ENCODE measurements around the gene ARL15.
A peak's percentile ranks its signal among the peaks of the same experiment; 100 is the strongest.
"Not testable (repeated sequence)": the region's sequence is repeated elsewhere in the genome, so short reads cannot be mapped to it uniquely, and the experiment has no call there.

ARL15 gene

DNA sequence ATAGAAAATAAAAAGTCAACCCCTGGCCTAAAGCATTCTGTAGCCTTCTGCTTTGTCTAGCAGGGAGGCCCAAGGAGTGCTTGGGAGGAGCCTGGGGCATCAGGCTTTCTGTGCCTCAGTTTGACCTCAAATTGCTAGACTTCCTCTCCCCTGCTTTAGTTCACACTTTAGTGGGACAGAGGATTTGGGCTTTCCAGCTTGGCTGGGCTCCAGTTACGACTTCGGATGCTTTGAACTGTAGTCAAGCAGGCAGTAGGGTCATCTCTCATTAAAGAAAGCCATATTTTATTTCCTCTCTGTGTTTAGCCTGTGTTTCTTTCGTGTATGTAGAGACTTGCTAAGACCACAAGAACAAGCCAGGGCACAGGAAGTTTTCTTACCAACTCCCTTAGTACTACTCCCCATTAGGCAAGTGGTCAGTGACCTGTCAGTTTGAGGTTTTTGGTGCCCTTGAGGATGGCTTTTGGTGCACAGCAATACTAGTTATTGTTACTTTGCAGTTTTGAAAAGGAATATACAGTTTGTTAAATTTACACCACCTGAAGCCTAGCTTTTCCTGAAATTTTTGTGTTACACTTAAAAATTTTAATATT lies 415.2 kb downstream of the ARL15 start:
- no peak for DNase-seq (ENCODE audit: low read depth)
- no peak overlapping the region for H3K4me3 ChIP-seq (ENCODE audit: low read depth, low read length)

DNA sequence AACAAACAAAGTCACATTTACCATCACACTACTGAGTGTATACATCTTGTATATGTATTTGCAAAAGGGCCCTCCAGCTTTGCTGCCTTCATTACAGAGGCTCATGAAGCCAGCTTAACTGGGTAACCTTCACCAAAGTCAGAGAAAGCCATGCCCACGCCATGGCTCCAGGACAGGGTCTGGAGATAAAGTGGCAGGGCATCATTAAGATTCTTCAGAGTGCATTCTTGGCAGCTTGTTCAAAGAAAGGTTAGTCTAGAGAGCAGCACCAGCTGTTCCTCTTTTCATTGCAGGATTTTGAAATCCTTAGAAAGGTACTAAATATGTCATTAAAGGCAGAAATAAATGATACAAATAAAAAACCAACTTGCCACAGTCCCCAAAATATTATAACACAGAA lies 416.7 kb downstream of the ARL15 start:
- DNase-seq (ENCODE audit: low read depth), result no peak
- no peak overlapping the region for H3K4me3 ChIP-seq (ENCODE audit: low read depth, low read length)

DNA sequence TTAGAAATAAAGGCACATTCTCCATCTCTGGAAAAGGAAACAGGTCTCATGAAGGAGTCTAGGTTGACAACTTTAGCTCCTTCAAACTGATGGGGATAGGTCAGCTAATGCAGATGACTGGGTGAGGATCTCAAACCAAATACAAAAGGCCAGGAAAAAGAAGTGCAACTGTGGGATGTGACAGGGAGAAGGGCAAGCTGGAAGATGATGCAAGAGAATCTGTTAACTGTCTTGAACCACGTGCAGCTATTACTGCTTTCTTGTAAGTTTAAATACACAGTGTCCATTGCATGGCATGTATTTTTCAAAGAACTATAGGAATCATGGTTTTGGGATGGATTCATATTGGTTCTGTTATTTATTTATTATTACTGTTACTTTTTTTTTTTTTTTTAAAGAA lies 418.1 kb downstream of the ARL15 start:
- no peak overlapping the region for H3K4me3 ChIP-seq (ENCODE audit: low read depth, low read length)
- DNase-seq (ENCODE audit: low read depth), result no peak

DNA sequence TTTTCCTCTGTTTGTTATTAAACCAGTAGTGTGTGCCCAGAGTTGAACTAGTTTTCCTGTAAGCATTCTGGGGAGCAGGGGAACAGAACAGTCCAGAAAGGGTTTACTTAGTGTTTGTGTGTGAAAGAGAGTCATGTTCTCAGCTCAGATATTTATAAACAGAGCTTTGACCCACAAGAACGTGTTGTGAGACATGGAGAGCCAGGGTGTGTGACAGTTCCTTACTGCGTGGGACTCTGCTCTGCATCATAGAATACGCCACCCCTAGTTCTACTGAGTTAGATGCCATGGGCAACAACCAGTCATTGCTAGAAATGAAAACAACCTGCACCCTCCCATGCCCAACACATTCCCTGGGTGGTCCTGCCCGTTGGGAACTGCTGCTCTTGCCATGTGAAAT lies 419.2 kb downstream of the ARL15 start:
- no peak overlapping the region for H3K4me3 ChIP-seq (ENCODE audit: low read depth, low read length)
- no peak for DNase-seq (ENCODE audit: low read depth)

DNA sequence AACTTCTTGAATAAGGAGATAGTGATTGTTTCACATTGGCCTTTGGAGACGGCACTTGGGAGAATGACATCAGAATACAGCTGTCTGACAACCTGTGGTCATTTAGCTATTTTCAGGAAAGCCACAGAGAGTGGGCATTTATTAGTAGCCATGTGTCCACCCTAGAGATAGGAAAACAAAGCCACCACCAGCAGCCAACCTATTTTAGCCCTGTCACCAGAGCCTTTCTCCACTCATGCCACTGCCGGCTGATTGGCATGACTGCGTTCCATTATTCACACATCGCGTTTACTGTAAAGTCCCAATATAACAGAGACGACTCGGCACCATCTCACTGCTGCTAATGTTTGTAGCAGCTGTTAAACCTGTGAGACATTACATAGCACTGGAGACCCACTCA lies 419.9 kb downstream of the ARL15 start:
- no peak for DNase-seq (ENCODE audit: low read depth)
- H3K4me3 ChIP-seq (ENCODE audit: low read depth, low read length), result no peak overlapping the region

DNA sequence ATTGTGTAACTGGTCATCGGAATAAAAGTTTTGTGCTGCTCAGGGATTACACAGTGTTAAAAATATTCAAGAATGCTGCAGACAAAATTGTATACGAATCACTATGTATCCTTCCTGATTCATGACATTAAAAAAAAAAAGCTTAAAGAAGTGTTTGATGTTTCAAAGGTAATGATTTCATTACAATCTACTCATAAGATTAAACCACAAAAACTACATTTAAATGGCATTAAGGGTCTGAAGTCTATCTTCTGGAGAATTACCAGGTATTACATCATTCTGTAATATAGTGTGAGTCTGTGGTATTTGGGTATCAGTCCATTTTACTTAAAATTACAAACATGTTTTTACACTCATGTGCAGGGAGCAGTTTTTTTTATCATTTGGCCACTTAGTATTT lies 425.5 kb downstream of the ARL15 start:
- no peak overlapping the region for H3K4me3 ChIP-seq (ENCODE audit: low read depth, low read length)
- DNase-seq (ENCODE audit: low read depth), result no peak

DNA sequence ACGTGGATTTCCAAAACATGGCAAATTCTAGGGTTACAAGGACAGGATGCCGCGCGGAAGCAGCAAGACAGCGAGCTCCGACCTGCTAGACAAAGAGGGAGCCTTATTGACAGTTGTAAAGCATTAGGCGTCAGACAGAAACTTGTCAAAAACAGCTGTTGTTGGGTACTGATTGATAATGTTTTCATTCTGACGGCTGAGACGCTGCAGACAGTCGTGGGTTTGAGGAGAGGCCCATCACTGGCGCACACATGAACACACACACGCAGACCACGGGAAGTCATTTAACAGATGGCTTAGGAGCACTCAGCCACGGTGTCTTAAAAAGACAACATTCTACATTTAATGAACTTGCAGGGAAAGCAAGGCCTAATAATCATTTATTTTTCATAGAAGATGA lies 426.0 kb downstream of the ARL15 start:
- no peak overlapping the region for H3K4me3 ChIP-seq (ENCODE audit: low read depth, low read length)
- DNase-seq (ENCODE audit: low read depth), result no peak

DNA sequence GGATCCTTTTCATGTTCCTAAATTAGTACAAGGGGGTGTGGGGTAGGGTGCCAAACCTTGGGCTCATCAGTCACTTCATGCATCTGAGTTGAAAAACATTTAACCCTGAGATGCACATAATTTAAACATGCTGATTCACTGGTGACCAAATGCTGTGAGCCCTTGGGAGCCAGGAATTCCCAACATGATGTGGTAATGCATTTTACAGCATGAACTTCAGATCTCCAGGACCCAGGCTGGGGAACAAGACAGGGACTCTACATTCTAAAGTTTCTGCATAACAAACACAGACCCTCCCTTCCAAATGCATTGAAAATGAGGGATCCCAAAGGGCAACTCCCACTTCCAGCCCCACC lies 427.7 kb downstream of the ARL15 start:
- DNase-seq (ENCODE audit: low read depth), result peak; percentile 39
- no peak overlapping the region for H3K4me3 ChIP-seq (ENCODE audit: low read depth, low read length)

DNA sequence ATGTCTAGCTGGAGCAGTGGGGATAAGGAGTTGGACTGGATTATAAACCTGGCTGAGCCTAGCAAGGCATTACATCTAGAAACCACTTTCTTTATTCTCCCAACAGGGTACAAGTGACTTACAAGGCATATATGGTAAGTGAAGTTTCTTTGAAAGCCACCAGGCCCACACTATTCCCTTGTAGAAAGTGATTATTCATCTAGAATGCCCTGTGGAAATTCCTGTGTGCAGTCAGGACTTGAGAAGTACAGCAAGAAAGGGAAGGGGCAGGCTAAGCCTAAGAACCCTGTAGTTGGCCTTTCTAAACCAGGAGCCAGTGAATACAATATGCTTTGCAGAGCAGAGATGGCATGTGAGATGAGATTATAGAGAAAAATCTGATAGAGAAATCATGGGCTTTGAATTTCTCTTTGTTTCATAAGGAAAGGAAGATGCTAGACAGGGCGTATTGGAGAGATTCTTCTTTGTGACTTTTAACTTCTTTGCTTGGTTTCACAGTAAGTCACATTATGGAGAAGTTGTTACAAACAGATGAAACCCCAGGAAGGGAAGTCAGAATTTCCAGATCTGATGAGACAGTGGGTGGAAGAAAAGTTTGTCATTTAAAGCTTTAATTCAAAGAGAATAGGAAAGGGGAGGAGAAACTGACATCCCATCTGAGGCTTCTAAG lies 428.2 kb downstream of the ARL15 start:
- DNase-seq (ENCODE audit: low read depth), result no peak
- H3K4me3 ChIP-seq (ENCODE audit: low read depth, low read length), result no peak overlapping the region

DNA sequence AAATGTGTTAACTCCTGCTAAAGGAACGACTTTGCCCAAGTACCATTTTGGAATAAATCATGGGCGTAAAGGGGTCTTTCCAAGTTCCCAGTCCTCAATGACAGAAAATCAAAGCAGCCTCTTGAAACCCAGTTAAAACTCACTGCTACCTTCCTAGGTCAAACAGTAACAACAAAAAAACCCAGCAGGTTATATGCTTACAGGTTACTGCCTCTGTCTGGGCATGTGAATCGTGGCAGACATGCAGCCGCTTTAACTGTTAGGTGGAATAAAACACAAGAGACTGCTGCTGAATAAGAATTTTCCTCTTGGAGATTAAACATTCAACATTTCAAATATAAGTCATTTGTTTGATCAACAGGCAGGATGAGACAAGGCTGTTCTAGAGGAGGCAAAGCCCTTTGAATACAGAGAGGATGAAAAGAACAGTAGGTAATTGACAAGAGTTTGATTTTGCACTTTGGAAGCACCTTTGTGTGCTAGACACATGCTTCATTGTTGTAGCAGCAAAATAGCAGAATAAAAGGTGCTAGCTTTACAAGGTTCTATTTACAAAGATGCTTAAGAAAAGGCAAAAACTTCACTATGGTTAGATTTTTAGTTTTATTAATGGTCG lies 430.6 kb downstream of the ARL15 start:
- H3K4me3 ChIP-seq (ENCODE audit: low read depth, low read length), result no peak overlapping the region
- no peak for DNase-seq (ENCODE audit: low read depth)

DNA sequence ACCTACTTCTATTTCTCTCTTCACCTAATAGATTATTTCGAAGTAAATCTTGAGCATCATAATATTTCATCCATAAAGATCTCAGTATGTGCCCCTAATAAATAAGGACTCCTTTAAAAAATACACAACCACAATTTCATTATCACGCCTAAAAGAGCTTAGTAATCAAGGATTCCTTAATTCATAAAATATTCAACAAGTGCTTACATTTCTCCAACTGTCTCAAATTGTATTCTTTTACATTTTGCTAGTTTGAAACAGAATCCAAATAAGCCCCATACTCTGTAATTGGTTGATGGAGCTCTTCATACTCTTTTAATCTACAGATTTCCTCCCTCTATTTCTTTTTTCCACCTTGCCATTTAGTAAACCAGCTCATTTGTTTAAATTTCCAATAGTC lies 432.4 kb downstream of the ARL15 start:
- no peak for DNase-seq (ENCODE audit: low read depth)

DNA sequence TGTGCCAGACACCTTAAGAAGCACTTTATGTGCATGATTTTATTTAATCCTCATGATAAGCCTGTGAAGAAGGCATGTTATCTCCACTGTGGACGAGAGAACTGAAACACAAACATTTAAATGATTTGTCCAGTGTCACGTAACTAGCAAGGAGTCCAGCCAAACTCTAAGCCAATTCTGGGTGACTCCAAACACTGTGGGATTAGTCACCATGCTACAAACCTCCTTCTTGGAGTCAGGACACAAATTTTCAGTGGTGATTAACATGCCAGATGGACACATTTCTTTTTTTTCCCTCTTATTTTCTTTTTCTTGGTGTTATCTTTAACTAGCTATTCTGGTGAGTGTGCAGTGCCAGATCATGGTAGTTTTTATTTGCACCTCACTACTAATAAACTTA lies 433.1 kb downstream of the ARL15 start:
- no peak overlapping the region for H3K4me3 ChIP-seq (ENCODE audit: low read depth, low read length)
- peak; percentile 36 for DNase-seq (ENCODE audit: low read depth)

More for the DNA sequence above, 432.4 kb downstream of the ARL15 start:
- no peak overlapping the region for H3K4me3 ChIP-seq (ENCODE audit: low read depth, low read length)

DNA sequence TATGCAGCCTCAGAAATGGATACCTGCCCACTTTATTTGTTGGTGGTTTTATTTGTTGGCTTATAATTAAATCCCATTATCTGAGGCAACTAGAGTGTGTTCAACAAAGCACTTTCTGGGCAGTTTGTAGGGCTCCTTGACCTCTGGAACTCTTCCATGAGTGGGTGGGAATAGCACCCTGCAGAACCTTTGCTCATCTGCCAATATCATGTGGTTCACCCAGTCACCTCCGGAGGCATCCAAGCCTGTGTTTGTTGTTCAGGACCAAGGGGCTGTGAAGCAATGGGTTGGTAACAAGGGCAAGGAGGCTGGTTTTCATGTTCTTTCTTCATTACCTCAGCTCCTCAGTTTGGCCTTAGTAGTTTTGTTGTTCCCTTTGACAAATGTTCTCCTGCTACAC lies 436.0 kb downstream of the ARL15 start:
- DNase-seq (ENCODE audit: low read depth), result peak; percentile 33
- no peak overlapping the region for H3K4me3 ChIP-seq (ENCODE audit: low read depth, low read length)

DNA sequence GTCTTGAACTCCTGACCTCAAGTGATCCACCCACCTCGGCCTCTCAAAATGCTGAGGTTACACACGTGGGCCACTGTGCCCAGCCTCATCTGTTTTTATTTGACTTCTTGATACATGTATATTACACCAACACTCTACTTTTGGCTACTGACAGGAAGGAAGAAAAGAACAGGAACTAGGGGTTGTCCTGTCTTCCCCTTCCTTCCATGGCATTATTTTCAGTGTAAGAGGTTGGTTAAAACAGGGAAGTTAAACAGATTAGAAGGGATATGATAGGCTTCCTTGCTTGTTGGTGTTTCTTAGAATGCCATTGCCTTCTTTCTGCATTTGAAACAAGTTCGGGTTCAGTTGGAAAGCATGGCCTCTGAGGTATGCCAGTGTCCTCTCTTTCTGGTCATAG lies 437.1 kb downstream of the ARL15 start:
- H3K4me3 ChIP-seq (ENCODE audit: low read depth, low read length), result no peak overlapping the region
- DNase-seq (ENCODE audit: low read depth), result no peak

DNA sequence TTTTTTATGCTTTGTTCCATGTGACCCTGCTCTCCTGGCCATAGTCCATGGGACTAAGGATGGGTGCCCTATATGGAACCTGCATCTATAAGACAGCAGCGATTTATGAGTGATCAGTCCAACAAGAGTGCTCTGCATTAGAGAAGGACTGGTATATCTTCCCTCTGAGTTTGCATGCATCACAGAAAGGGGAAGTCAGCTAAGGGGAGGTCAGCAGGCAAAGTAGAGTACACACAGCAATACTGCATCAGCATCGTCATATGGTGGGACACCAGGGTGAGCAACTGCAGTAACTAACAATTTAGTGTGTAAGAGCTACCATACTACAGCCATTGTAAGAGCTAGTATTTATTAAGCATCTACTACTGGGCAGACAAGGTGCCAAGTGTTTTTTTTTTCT lies 438.6 kb downstream of the ARL15 start:
- DNase-seq (ENCODE audit: low read depth), result no peak
- H3K4me3 ChIP-seq (ENCODE audit: low read depth, low read length), result no peak overlapping the region

DNA sequence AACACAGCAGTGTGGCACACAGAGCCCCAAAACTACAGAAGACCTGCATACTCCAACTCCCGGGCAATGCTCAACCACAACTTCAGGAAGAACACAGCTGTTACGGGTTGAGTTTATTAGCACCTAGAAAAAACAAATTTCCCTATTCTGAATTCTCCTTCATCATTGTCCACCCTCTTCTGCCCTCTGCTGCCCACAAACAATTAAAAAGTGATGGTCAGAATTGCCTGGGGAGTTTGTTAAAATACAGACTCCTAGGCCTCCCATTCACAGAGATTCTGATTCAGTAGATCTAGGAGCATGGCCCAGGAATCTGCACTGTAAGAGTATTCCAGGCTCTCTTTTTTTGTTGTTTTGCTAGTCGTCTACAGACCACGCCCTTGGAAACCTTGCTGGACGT lies 439.3 kb downstream of the ARL15 start:
- DNase-seq (ENCODE audit: low read depth), result no peak
- no peak overlapping the region for H3K4me3 ChIP-seq (ENCODE audit: low read depth, low read length)

DNA sequence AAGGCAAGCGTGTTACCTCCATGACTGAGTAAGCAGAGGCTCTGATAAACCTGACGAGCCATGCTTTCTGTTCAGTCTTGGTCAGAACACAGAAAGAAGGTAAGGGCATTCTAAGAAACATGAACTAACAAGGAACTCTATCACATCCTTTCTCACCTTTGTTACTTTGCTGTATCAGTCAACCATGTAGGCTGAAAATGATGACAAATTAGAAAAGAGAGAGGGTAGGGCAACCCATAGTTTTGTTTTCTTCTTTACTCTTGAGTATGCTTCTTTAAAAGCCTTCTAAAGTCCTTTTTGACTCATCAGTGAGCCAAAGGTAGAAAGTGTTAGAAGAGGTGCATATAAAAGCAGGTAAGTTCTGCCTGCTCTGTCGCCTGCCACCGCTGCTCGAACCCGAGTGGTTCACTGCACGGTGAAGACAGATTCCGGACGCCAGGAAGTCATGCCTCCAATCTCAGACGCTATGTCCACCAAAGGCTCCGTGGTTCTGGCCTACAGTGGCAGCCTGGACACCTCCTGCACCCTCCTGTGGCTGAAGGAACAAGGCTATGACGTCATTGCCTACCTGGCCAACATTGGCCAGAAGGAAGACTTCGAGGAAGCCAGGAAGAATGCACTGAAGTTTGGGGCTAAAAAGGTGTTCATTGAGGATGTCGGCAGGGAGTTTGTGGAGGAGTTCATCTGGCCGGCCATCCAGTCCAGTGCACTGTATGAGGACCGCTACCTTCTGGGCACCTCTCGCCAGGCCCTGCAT lies 451.5 kb downstream of the ARL15 start:
- H3K4me3 ChIP-seq (ENCODE audit: low read depth, low read length), result no peak overlapping the region
- DNase-seq (ENCODE audit: low read depth), result no peak

DNA sequence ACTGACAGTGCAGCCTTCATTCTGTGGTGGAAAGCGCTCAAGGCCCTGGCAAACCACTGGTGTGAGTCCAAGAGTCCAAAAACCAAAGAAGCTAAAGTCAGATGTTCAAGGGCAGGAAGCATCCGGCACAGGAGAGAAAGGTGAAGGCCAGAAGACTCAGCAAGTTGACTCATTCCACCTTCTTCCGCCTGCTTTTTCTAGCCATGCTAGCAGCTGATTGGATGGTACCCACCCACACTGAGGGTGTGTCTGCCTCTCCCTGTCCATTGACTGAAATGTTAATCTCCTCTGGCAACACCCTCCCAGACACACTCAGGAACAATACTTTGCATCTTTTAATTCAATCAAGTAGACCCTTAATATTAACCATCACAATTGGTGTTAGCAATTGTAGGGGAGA lies 453.9 kb downstream of the ARL15 start:
- no peak for DNase-seq (ENCODE audit: low read depth)
- H3K4me3 ChIP-seq (ENCODE audit: low read depth, low read length), result no peak overlapping the region

DNA sequence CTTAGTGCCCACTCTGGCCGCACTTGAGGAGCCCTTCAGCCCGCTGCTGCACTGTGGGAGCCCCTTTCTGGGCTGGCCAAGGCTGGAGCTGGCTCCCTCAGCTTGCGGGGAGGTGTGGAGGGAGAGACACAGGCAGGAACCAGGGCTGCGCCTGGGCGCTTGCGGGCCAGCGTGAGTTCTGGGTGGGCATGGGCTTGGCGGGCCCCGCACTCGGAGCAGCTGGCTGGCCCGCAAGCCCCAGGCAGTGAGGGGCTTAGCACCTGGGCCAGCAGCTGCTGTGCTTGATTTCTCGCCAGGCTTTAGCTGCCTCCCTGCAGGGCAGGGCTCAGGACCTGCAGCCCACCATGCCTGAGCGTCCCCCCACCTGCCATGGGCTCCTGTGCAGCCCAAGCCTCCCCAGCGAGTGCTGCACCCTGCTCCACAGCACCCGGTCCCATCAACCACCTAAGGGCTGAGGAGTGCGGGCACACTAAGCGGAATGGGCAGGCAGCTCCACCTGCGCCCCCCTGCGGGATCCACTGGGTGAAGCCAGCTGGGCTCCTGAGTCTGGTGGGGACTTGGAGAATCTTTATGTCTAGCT lies 473.4 kb downstream of the ARL15 start:
- DNase-seq (ENCODE audit: low read depth); H3K4me3 ChIP-seq (ENCODE audit: low read depth, low read length): not testable (repeated sequence)

DNA sequence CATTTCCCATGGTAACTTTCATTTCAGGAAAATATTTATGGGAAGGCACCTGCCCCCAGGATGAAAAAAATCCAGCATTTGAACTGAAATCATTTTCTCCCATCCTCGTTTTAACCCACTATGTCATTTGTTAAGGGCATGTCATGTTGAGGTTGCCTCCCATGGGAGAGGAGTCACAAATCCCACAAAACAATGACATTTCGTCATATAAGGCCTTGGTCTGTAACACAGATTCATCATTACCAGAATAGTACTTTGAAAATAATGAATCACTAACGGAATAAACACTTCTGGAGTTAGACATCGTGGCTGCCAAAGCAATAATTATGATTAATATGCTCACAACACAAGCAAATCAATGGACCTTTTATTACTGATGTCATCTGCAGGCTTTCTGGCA lies 475.9 kb downstream of the ARL15 start:
- H3K4me3 ChIP-seq (ENCODE audit: low read depth, low read length), result no peak overlapping the region
- no peak for DNase-seq (ENCODE audit: low read depth)
